Stimulated activated CD8-positive, alpha-beta memory T cell treated with anti-CD3 and anti-CD28 coated beads, Interleukin-15, amount 100 ng/mL, for 4 hours (primary cell): Measurements from ENCODE around the gene RAB1B.
"Not testable (repeated sequence)": the region's sequence is repeated elsewhere in the genome, so short reads cannot be mapped to it uniquely, and the experiment has no call there.

Experiments used
- DNase-seq, 2 donors: peaks; one replicate each; pipeline ENCODE4 v3.0.0-alpha.2; 2020; ENCODE audit warnings: low read depth in 2 of 2

RAB1B gene

GRCh38 chr11:66267379-66268243 lies 828 bp upstream of the RAB1B start:
- DNase-seq, result peak; percentile 71 to 74

- no peak for DNase-seq
Observed at GRCh38 chr11:66268952-66269905, 790 bp downstream of the RAB1B start.

GRCh38 chr11:66271816-66272215 lies 3.4 kb downstream of the RAB1B start:
- no peak for DNase-seq

- DNase-seq, result no peak
Observed at GRCh38 chr11:66272596-66272995, 4.2 kb downstream of the RAB1B start.

- DNase-seq, result no peak
Observed at GRCh38 chr11:66274219-66274618, 5.8 kb downstream of the RAB1B start.

- no peak for DNase-seq
Observed at GRCh38 chr11:66275396-66275795, 7.0 kb downstream of the RAB1B start.

- DNase-seq, result no peak
Observed at GRCh38 chr11:66275984-66276612, 7.7 kb downstream of the RAB1B start.

GRCh38 chr11:66276619-66277018 lies 8.2 kb downstream of the RAB1B start:
- not testable (repeated sequence) for DNase-seq

- DNase-seq, result not testable (repeated sequence)
Observed at GRCh38 chr11:66277064-66277463, 8.6 kb downstream of the RAB1B start.

GRCh38 chr11:66277471-66278362 lies 9.3 kb downstream of the RAB1B start, which contains the start of gene CNIH2:
Gene CNIH2, plus strand, starts transcription at chr11:66278175. Its CDS starts 282 bp downstream, at chr11:66278457.
- DNase-seq, result no peak

- DNase-seq, result no peak
Observed at GRCh38 chr11:66278363-66279091, 10.1 kb downstream of the RAB1B start.

- DNase-seq, result no peak
Observed at GRCh38 chr11:66279092-66279734, 10.8 kb downstream of the RAB1B start.

- no peak for DNase-seq
Observed at GRCh38 chr11:66280428-66280827, 12.0 kb downstream of the RAB1B start.

- no peak for DNase-seq
Observed at GRCh38 chr11:66281001-66281400, 12.6 kb downstream of the RAB1B start.

- no peak for DNase-seq
Observed at GRCh38 chr11:66281776-66282467, 13.5 kb downstream of the RAB1B start.

- peak; percentile 91 to 95 for DNase-seq
Observed at GRCh38 chr11:66282468-66283455, 14.3 kb downstream of the RAB1B start.

- no peak for DNase-seq
Observed at GRCh38 chr11:66283461-66284105, 15.1 kb downstream of the RAB1B start.
